Tibial artery (tissue), 4 donors: ENCODE results near the gene ADAMTS2.

Experiments
- DNase-seq, 2 donors: peaks; one replicate each; pipeline ENCODE4 v3.0.0-alpha.2; 2019
- H3K27ac ChIP-seq, 2 donors: fragments of 200-600 bp; sonication (generic) in 1 of 2; 1 replicate in 1 of 2; 2 replicates in 1 of 2; pipeline ENCODE4 v1.5.1; 2018 to 2019; ENCODE audit warnings: mild to moderate bottlenecking in 1 of 2
- H3K27me3 ChIP-seq, 2 donors: fragments of 200-600 bp; sonication (generic) in 1 of 2; one replicate each; pipeline versions ENCODE4 v1.5.1 to v1.6.0; 2016 to 2019
- H3K36me3 ChIP-seq, 3 donors: fragments of 200-600 bp; sonication (generic) in 2 of 3; one replicate each; pipeline ENCODE4 v1.5.1; 2016 to 2019; ENCODE audit warnings: mild to moderate bottlenecking in 2 of 3
- H3K4me1 ChIP-seq, 4 donors: fragments of 200-600 bp; sonication (generic) in 2 of 4; 1 replicate in 3 of 4; 2 replicates in 1 of 4; pipeline ENCODE4 v1.5.1; 2016 to 2019
- H3K4me3 ChIP-seq, 2 donors: fragments of 200-600 bp; sonication (generic) in 1 of 2; 1 replicate in 1 of 2; 2 replicates in 1 of 2; pipeline ENCODE4 v1.5.1; 2018 to 2019; ENCODE audit warnings: mild to moderate bottlenecking in 2 of 2
- H3K9me3 ChIP-seq, 3 donors: fragments of 200-600 bp; sonication (generic) in 1 of 3; one replicate each; pipeline ENCODE4 v1.5.1; 2016 to 2019
- CTCF ChIP-seq, 2 experiments: fragments of 200-600 bp in 1 of 2; fragments of 450-650 bp in 1 of 2; IDR thresholded peaks; one replicate each; pipeline ENCODE4 v1.5.1; 2017 to 2019; ENCODE audit warnings: antibody characterized with exemption in 2 of 2, mild to moderate bottlenecking in 1 of 2, moderate library complexity in 1 of 2
- intact Hi-C: fragments of 100-400 bp; cut with DNase I; formaldehyde crosslinking; loops from one replicate; pipeline ENCODE4 v1.15.0; 2023; ENCODE audit warnings: low total_unique reads

Gene ADAMTS2

GRCh38 chr5:179258001-179258921, 87.0 kb downstream of the ADAMTS2 start:
- peak in 1 of 2 donors; percentile 62 for DNase-seq
- intact Hi-C loops, result no loop called here
- Histone ChIP-seq H3K36me3 (no peaks in the 10 kb centered on the region), H3K27me3 (no peaks in the 10 kb centered on the region), H3K4me1 (peaks cover 0 to 8% (median 0%) of the 10 kb centered on the region in 4 donors), H3K4me3 (no peak overlapping the region), H3K9me3 (no peaks in the 10 kb centered on the region), H3K27ac (peak overlapping the region in 1 of 2 donors; percentile 13)
- no peak for TF ChIP-seq CTCF (IDR thresholded peaks at IDR 0.05)

GRCh38 chr5:179257176-179257682, 88.0 kb downstream of the ADAMTS2 start:
- no peak for TF ChIP-seq CTCF (IDR thresholded peaks at IDR 0.05)
- Histone ChIP-seq H3K27ac (peak overlapping the region in 1 of 2 donors; percentile 13), H3K4me1 (peaks cover 0 to 8% (median 0%) of the 10 kb centered on the region in 4 donors), H3K4me3 (no peak overlapping the region), H3K27me3 (no peaks in the 10 kb centered on the region), H3K9me3 (no peaks in the 10 kb centered on the region), H3K36me3 (no peaks in the 10 kb centered on the region)
- DNase-seq, result peak in 1 of 2 donors; percentile 67
- intact Hi-C loops, result no loop called here

- H3K4me3 ChIP-seq, result no peak overlapping the region
- intact Hi-C loops, result no loop called here
- H3K4me1 ChIP-seq, result peaks cover 0 to 8% (median 0%) of the 10 kb centered on the region in 4 donors
- H3K36me3 ChIP-seq, result no peaks in the 10 kb centered on the region
- H3K27me3 ChIP-seq, result no peaks in the 10 kb centered on the region
- no peaks in the 10 kb centered on the region for H3K9me3 ChIP-seq
- no peak overlapping the region for H3K27ac ChIP-seq
- DNase-seq, result no peak
- TF ChIP-seq CTCF (IDR thresholded peaks at IDR 0.05), result no peak
These were observed 88.7 kb downstream of the ADAMTS2 start for GRCh38 chr5:179256328-179257175.

GRCh38 chr5:179255527-179256327, 89.5 kb downstream of the ADAMTS2 start:
- TF ChIP-seq CTCF (IDR thresholded peaks at IDR 0.05), result no peak
- Histone ChIP-seq H3K27ac (no peak overlapping the region), H3K36me3 (no peaks in the 10 kb centered on the region), H3K9me3 (no peaks in the 10 kb centered on the region), H3K27me3 (no peaks in the 10 kb centered on the region), H3K4me1 (peaks cover 0 to 8% (median 0%) of the 10 kb centered on the region in 4 donors), H3K4me3 (no peak overlapping the region)
- intact Hi-C loops, result no loop called here
- peak in 1 of 2 donors; percentile 57 for DNase-seq
